Measurements from ENCODE around the gene FBXO46.

FBXO46 gene

DNA sequence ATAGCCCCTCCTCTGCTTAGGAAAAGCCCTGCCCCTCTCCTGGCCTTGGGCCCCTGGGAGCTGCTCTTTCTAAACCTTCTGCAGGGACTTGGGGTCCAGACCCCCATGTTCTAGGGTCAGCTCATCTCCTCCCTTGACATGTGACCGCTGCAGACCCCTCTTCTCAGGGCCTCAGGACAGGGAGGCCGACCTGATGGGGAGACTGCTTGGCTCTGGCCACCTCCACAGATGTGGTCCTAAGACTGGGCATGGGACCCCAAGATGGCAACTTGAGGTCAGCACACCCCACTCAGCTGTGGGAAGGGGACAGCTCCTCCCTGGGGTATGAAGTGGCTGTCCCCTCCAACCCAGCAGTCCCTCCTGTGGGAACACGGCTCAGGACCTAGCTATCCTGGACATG lies 42.2 kb upstream of the FBXO46 start:
- TF ChIP-seq ZBTB7A (IDR thresholded peaks at IDR 0.05; ENCODE audit: low read depth) (no peak), FOXM1 (IDR thresholded peaks at IDR 0.05; ENCODE audit: borderline replicate concordance, low read depth) (no peak), TEAD4 (IDR thresholded peaks at IDR 0.05) (no peak), RAD21 (IDR thresholded peaks at IDR 0.05; ENCODE audit: low read depth) (no peak), TAF1 (IDR thresholded peaks at IDR 0.05; ENCODE audit: low read depth) (no peak), YY1 (IDR thresholded peaks at IDR 0.05; ENCODE audit: low read depth) (no peak)
- TF ChIP-seq, protein P1, sequence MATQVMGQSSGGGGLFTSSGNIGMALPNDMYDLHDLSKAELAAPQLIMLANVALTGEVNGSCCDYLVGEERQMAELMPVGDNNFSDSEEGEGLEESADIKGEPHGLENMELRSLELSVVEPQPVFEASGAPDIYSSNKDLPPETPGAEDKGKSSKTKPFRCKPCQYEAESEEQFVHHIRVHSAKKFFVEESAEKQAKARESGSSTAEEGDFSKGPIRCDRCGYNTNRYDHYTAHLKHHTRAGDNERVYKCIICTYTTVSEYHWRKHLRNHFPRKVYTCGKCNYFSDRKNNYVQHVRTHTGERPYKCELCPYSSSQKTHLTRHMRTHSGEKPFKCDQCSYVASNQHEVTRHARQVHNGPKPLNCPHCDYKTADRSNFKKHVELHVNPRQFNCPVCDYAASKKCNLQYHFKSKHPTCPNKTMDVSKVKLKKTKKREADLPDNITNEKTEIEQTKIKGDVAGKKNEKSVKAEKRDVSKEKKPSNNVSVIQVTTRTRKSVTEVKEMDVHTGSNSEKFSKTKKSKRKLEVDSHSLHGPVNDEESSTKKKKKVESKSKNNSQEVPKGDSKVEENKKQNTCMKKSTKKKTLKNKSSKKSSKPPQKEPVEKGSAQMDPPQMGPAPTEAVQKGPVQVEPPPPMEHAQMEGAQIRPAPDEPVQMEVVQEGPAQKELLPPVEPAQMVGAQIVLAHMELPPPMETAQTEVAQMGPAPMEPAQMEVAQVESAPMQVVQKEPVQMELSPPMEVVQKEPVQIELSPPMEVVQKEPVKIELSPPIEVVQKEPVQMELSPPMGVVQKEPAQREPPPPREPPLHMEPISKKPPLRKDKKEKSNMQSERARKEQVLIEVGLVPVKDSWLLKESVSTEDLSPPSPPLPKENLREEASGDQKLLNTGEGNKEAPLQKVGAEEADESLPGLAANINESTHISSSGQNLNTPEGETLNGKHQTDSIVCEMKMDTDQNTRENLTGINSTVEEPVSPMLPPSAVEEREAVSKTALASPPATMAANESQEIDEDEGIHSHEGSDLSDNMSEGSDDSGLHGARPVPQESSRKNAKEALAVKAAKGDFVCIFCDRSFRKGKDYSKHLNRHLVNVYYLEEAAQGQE (IDR thresholded peaks at IDR 0.05; ENCODE audit: low read depth), result no peak

DNA sequence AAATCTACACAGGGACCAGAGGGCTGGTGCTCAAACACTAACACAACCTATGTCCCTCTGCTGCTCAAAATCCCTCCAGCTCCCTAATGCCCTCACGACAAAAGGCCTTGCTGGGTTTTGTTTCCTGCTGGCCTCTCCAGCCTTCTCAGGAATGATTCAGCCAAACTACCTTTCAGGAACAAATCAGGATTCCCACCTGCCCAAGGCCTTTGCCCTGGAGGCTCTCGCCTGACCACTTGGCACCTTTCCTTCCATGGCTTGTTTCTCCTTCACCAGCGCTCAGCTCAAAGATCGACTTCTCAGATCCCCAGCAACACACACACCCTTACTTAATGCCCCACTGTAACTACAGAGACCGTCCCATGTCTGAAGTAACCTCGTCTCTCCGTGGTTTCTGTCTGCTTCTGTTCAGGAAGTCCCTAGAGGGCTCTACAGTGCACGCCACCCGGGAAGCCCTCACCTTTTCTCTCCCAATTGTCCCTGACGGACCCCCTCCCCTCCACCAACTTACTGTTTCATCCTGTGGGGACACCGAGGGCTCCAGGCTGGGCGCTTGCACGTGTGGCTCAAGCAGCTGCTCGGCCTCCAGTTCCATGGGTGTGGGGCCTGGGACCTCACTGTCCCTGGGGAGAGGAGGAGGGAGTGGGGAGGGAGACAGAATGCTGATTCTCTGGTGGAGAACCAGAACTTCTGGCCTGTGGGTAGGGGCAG lies 41.6 kb upstream of the FBXO46 start:
- TF ChIP-seq, protein P2, sequence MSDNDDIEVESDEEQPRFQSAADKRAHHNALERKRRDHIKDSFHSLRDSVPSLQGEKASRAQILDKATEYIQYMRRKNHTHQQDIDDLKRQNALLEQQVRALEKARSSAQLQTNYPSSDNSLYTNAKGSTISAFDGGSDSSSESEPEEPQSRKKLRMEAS (IDR thresholded peaks at IDR 0.05), result no peak
- TF ChIP-seq CEBPB (IDR thresholded peaks at IDR 0.05) (no peak), RAD21 (IDR thresholded peaks at IDR 0.05; ENCODE audit: low read depth) (no peak), FOXM1 (IDR thresholded peaks at IDR 0.05; ENCODE audit: borderline replicate concordance, low read depth) (no peak), ZBTB7A (IDR thresholded peaks at IDR 0.05; ENCODE audit: low read depth) (no peak), TAF1 (IDR thresholded peaks at IDR 0.05; ENCODE audit: low read depth) (no peak), TCF12 (IDR thresholded peaks at IDR 0.05; ENCODE audit: low read depth) (no peak), EP300 (IDR thresholded peaks at IDR 0.05; ENCODE audit: borderline replicate concordance) (no peak), YY1 (IDR thresholded peaks at IDR 0.05; ENCODE audit: low read depth) (no peak), NFIC (IDR thresholded peaks at IDR 0.05) (no peak), EGR1 (IDR thresholded peaks at IDR 0.05) (no peak), CREB1 (IDR thresholded peaks at IDR 0.05; ENCODE audit: low read depth) (no peak), TEAD4 (IDR thresholded peaks at IDR 0.05) (no peak)
- TF ChIP-seq, protein P1 (IDR thresholded peaks at IDR 0.05; ENCODE audit: low read depth), result no peak
- TF ChIP-seq, protein P3, sequence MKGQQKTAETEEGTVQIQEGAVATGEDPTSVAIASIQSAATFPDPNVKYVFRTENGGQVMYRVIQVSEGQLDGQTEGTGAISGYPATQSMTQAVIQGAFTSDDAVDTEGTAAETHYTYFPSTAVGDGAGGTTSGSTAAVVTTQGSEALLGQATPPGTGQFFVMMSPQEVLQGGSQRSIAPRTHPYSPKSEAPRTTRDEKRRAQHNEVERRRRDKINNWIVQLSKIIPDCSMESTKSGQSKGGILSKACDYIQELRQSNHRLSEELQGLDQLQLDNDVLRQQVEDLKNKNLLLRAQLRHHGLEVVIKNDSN (IDR thresholded peaks at IDR 0.05), result no peak

DNA sequence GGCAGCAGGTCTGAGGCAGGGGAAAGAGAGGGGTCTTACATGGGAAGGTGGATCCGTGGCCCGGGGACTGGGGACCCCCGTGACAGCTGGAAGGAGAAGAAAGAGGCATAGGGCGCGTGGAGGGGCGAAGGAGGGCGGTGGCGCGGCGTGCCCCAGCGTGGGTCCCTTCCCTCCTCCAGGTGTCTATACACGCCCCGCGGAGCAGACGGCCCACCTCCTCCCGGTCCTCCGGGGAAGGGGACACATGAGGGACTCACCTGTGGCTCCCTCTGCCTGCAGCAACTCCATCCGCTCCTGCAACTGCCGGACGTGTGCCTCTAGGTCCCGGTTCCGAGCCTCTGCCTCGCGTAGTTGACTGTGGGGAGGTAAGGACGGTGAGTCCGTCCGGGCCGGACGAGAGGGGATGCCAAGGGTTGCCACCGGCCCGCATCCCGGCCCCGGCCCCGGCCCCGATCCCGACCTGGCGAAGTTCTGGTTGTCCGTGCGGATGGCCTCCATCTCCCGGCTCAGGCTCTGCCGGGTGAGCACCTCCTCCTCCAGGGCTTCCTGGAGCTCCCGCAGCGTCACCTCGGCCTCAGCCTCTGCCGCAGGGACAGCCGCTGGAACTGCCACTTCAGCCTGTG lies 40.7 kb upstream of the FBXO46 start:
- TF ChIP-seq YY1 (IDR thresholded peaks at IDR 0.05; ENCODE audit: low read depth) (no peak), TEAD4 (IDR thresholded peaks at IDR 0.05) (no peak), CREB1 (IDR thresholded peaks at IDR 0.05; ENCODE audit: low read depth) (no peak), EGR1 (IDR thresholded peaks at IDR 0.05) (no peak)
- TF ChIP-seq, protein P1 (IDR thresholded peaks at IDR 0.05; ENCODE audit: low read depth), result no peak

DNA sequence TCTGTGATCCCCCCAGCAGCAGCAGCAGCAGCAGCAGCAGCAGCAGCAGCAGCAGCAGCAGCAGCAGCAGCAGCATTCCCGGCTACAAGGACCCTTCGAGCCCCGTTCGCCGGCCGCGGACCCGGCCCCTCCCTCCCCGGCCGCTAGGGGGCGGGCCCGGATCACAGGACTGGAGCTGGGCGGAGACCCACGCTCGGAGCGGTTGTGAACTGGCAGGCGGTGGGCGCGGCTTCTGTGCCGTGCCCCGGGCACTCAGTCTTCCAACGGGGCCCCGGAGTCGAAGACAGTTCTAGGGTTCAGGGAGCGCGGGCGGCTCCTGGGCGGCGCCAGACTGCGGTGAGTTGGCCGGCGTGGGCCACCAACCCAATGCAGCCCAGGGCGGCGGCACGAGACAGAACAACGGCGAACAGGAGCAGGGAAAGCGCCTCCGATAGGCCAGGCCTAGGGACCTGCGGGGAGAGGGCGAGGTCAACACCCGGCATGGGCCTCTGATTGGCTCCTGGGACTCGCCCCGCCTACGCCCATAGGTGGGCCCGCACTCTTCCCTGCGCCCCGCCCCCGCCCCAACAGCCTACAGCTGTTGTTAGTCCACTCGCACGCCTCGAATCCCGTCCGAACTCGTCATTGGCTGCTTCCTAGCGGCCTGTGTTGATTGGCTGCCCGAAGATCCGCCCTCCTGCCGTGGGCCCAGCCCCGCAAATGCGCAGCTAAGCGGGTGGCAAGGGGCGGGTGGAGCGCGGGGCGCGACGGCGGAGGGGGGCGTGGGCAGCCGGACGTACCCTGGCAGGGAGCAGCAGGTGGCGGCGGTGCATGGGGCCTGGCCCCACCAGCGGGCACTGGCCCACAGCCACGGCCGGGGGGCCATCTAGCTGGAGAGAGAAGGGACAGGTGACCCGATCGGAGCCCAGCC lies 39.8 kb upstream of the FBXO46 start:
- TF ChIP-seq, protein P2 (IDR thresholded peaks at IDR 0.05), result peak; percentile 86
- TF ChIP-seq TCF12 (IDR thresholded peaks at IDR 0.05; ENCODE audit: low read depth) (peak; percentile 22), TAF1 (IDR thresholded peaks at IDR 0.05; ENCODE audit: low read depth) (no peak; the same call in 1 of the 2 replicates), FOXM1 (IDR thresholded peaks at IDR 0.05; ENCODE audit: borderline replicate concordance, low read depth) (no peak), NFIC (IDR thresholded peaks at IDR 0.05) (peak; percentile 29), CEBPB (IDR thresholded peaks at IDR 0.05) (no peak), RAD21 (IDR thresholded peaks at IDR 0.05; ENCODE audit: low read depth) (peak; percentile 58; the same call in 1 of the 2 replicates), EP300 (IDR thresholded peaks at IDR 0.05; ENCODE audit: borderline replicate concordance) (0 out of 2 replicates have a peak, but pooled peaks have one; percentile 6), ZBTB7A (IDR thresholded peaks at IDR 0.05; ENCODE audit: low read depth) (peak; percentile 85), CREB1 (IDR thresholded peaks at IDR 0.05; ENCODE audit: low read depth) (peak; percentile 30; the same call in 1 of the 2 replicates), TEAD4 (IDR thresholded peaks at IDR 0.05) (peak; percentile 21; the same call in 1 of the 2 replicates), YY1 (IDR thresholded peaks at IDR 0.05; ENCODE audit: low read depth) (no peak), EGR1 (IDR thresholded peaks at IDR 0.05) (peak; percentile 60)
- TF ChIP-seq, protein P3 (IDR thresholded peaks at IDR 0.05), result no peak; the same call in 1 of the 2 replicates
- TF ChIP-seq, protein P1 (IDR thresholded peaks at IDR 0.05; ENCODE audit: low read depth), result no peak

Measured in Ishikawa (cell line).